ENCODE data around the gene SIPA1.
"Not testable (repeated sequence)": the region's sequence is repeated elsewhere in the genome, so short reads cannot be mapped to it uniquely, and the experiment has no call there.

The SIPA1 gene

GRCh38 chr11:65625628-65626342 is 12.1 kb upstream of the SIPA1 start:
- DNase-seq = peak; percentile 41

GRCh38 chr11:65627202-65627601 is 10.7 kb upstream of the SIPA1 start:
- DNase-seq = no peak

- DNase-seq = no peak
Measured at GRCh38 chr11:65629579-65629978, 8.3 kb upstream of the SIPA1 start.

GRCh38 chr11:65630215-65630614 is 7.7 kb upstream of the SIPA1 start:
- no peak for DNase-seq

- DNase-seq = no peak
Measured at GRCh38 chr11:65633390-65634108, 4.4 kb upstream of the SIPA1 start.

- DNase-seq = no peak
Measured at GRCh38 chr11:65634109-65634436, 3.8 kb upstream of the SIPA1 start.

GRCh38 chr11:65634440-65634839 is 3.5 kb upstream of the SIPA1 start:
- DNase-seq = no peak

- DNase-seq = no peak
Measured at GRCh38 chr11:65634905-65635731, 2.8 kb upstream of the SIPA1 start.

GRCh38 chr11:65636108-65637031 is 1.5 kb upstream of the SIPA1 start:
- DNase-seq = no peak

GRCh38 chr11:65637032-65637557 is 806 bp upstream of the SIPA1 start:
- DNase-seq = no peak

GRCh38 chr11:65639228-65639597 is 1.3 kb downstream of the SIPA1 start:
- not testable (repeated sequence) for DNase-seq

GRCh38 chr11:65639623-65640482 is 2.0 kb downstream of the SIPA1 start:
- DNase-seq = peak; percentile 75

- peak; percentile 28 for DNase-seq
Measured at GRCh38 chr11:65640483-65641296, 2.8 kb downstream of the SIPA1 start.

GRCh38 chr11:65641297-65642013 is 3.6 kb downstream of the SIPA1 start:
- DNase-seq = no peak

- no peak for DNase-seq
Measured at GRCh38 chr11:65642014-65642671, 4.2 kb downstream of the SIPA1 start.

GRCh38 chr11:65643971-65644370 is 6.1 kb downstream of the SIPA1 start:
- no peak for DNase-seq

GRCh38 chr11:65644837-65645236 is 6.9 kb downstream of the SIPA1 start:
- no peak for DNase-seq

- DNase-seq = no peak
Measured at GRCh38 chr11:65645710-65646109, 7.8 kb downstream of the SIPA1 start.

GRCh38 chr11:65646288-65646957 is 8.5 kb downstream of the SIPA1 start:
- no peak for DNase-seq
